ENCODE measurements around the gene ZRSR2. TPM values are rescaled to one million over a fixed set of nuclear protein-coding genes. Genes with fewer than 3 reads are reported as not detected.

Gene ZRSR2
- total RNA-seq, 1 experiment from 2014 or later = 3.0 TPM

DNA sequence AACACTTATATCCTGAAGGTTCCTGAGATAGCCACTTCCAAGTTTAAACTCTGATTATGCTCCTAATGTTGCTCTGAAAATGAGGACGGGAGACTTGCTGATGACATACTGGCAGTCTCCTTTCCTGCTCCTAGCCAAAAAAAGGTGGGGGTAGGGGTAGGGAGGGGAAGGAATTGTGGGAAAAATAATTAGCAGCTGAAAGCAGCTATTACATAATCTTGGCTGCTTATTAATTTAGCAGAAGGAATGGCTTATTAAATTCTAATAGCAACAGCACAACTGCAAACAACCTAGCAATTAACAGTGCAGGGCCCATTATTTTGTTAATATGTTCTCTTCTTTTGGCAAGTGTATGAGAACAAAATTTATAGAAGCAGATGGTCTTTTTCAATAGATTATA lies 66.4 kb downstream of the ZRSR2 start:
- ChIA-PET CTCF (no interaction called here), POLR2A (no interaction called here)
- DNase-seq (ENCODE audit: low read depth, low spot score) = no peak
- Histone ChIP-seq H3K27me3 (ENCODE audit: control insufficient read depth, insufficient read depth, low read length) (no peaks in the 10 kb centered on the region), H3K27ac (ENCODE audit: low read length) (no peak overlapping the region), H3K36me3 (ENCODE audit: control insufficient read depth, insufficient read depth, low read length) (no peaks in the 10 kb centered on the region), H3K4me3 (ENCODE audit: low read depth in 2 of 2, low read length in 2 of 2) (no peak overlapping the region), H3K9me3 (ENCODE audit: control insufficient read depth, insufficient read depth, low read depth, low read length) (no peaks in the 10 kb centered on the region), H3K4me1 (ENCODE audit: control insufficient read depth, insufficient read depth, low read length) (no peaks in the 10 kb centered on the region)
- TF ChIP-seq SIN3A (IDR thresholded peaks at IDR 0.05; ENCODE audit: borderline replicate concordance, insufficient read depth, low read depth, low read length) (no peak), TCF7L2 (IDR thresholded peaks at IDR 0.05; ENCODE audit: low read depth, low read length) (no peak), POLR2AphosphoS5 (IDR thresholded peaks at IDR 0.05; ENCODE audit: low read depth, low read length) (no peak)
- TF ChIP-seq, protein P1, sequence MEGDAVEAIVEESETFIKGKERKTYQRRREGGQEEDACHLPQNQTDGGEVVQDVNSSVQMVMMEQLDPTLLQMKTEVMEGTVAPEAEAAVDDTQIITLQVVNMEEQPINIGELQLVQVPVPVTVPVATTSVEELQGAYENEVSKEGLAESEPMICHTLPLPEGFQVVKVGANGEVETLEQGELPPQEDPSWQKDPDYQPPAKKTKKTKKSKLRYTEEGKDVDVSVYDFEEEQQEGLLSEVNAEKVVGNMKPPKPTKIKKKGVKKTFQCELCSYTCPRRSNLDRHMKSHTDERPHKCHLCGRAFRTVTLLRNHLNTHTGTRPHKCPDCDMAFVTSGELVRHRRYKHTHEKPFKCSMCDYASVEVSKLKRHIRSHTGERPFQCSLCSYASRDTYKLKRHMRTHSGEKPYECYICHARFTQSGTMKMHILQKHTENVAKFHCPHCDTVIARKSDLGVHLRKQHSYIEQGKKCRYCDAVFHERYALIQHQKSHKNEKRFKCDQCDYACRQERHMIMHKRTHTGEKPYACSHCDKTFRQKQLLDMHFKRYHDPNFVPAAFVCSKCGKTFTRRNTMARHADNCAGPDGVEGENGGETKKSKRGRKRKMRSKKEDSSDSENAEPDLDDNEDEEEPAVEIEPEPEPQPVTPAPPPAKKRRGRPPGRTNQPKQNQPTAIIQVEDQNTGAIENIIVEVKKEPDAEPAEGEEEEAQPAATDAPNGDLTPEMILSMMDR (IDR thresholded peaks at IDR 0.05) = no peak
- TF ChIP-seq, protein P2, sequence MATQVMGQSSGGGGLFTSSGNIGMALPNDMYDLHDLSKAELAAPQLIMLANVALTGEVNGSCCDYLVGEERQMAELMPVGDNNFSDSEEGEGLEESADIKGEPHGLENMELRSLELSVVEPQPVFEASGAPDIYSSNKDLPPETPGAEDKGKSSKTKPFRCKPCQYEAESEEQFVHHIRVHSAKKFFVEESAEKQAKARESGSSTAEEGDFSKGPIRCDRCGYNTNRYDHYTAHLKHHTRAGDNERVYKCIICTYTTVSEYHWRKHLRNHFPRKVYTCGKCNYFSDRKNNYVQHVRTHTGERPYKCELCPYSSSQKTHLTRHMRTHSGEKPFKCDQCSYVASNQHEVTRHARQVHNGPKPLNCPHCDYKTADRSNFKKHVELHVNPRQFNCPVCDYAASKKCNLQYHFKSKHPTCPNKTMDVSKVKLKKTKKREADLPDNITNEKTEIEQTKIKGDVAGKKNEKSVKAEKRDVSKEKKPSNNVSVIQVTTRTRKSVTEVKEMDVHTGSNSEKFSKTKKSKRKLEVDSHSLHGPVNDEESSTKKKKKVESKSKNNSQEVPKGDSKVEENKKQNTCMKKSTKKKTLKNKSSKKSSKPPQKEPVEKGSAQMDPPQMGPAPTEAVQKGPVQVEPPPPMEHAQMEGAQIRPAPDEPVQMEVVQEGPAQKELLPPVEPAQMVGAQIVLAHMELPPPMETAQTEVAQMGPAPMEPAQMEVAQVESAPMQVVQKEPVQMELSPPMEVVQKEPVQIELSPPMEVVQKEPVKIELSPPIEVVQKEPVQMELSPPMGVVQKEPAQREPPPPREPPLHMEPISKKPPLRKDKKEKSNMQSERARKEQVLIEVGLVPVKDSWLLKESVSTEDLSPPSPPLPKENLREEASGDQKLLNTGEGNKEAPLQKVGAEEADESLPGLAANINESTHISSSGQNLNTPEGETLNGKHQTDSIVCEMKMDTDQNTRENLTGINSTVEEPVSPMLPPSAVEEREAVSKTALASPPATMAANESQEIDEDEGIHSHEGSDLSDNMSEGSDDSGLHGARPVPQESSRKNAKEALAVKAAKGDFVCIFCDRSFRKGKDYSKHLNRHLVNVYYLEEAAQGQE (IDR thresholded peaks at IDR 0.05; ENCODE audit: insufficient read depth in 1 of 2, low read depth in 2 of 2, low read length in 1 of 2) = no peak
- in situ Hi-C loops (cut with HindIII; ENCODE audit: low pct_unique_long_range_greater_than_20kb, low sequenced_read_pairs) (no loop called here), intact Hi-C loops (cut with micrococcal nuclease; ENCODE audit: unreplicated experiment) (no loop called here)
- BruUV-seq (replicated peaks) = no TSS peak
- no peak for ATAC-seq

DNA sequence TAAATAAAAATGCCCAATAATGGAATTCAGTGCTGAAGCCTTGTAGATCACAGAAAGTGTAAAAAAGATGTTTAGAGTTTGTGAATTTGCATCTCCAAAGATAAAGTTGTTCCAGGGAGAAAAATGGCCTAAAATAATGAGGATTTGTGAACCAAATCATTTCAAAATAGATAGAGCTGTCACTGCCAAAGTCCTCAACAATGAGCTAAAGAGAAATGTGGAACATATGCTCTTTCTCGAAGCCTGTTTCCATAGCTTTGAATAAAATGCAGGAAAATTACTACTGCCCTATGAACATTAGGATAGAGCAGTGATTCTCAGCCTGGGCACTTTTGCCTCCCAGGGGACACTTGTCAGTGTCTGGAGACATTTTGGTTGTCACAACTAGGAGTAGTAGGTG lies 67.8 kb downstream of the ZRSR2 start:
- no peak overlapping the region for H3K4me3 ChIP-seq (ENCODE audit: low read depth in 2 of 2, low read length in 2 of 2)
- H3K27me3 ChIP-seq (ENCODE audit: control insufficient read depth, insufficient read depth, low read length) = no peaks in the 10 kb centered on the region
- no TSS peak for BruUV-seq (replicated peaks)
- no peaks in the 10 kb centered on the region for H3K36me3 ChIP-seq (ENCODE audit: control insufficient read depth, insufficient read depth, low read length)
- ATAC-seq (no peak), DNase-seq (ENCODE audit: low read depth, low spot score) (no peak)
- ChIA-PET CTCF (no interaction called here), POLR2A (no interaction called here)
- no peaks in the 10 kb centered on the region for H3K4me1 ChIP-seq (ENCODE audit: control insufficient read depth, insufficient read depth, low read length)
- no peak for TF ChIP-seq TCF7L2 (IDR thresholded peaks at IDR 0.05; ENCODE audit: low read depth, low read length)
- TF ChIP-seq POLR2AphosphoS5 (IDR thresholded peaks at IDR 0.05; ENCODE audit: low read depth, low read length) = no peak
- TF ChIP-seq, protein P2 (IDR thresholded peaks at IDR 0.05; ENCODE audit: insufficient read depth in 1 of 2, low read depth in 2 of 2, low read length in 1 of 2) = no peak
- TF ChIP-seq, protein P1 (IDR thresholded peaks at IDR 0.05) = no peak
- TF ChIP-seq SIN3A (IDR thresholded peaks at IDR 0.05; ENCODE audit: borderline replicate concordance, insufficient read depth, low read depth, low read length) = no peak
- intact Hi-C loops (cut with micrococcal nuclease; ENCODE audit: unreplicated experiment) (no loop called here), in situ Hi-C loops (cut with HindIII; ENCODE audit: low pct_unique_long_range_greater_than_20kb, low sequenced_read_pairs) (no loop called here)
- H3K9me3 ChIP-seq (ENCODE audit: control insufficient read depth, insufficient read depth, low read depth, low read length) = no peaks in the 10 kb centered on the region
- H3K27ac ChIP-seq (ENCODE audit: low read length) = no peak overlapping the region
